Measurements from ENCODE around the gene PRR16.
"Not testable (repeated sequence)": the region's sequence is repeated elsewhere in the genome, so short reads cannot be mapped to it uniquely, and the experiment has no call there.

PRR16 gene

GRCh38 chr5:120463991-120464626, at the start of gene PRR16:
Gene PRR16, plus strand, starts transcription at chr5:120464300.
- TF ChIP-seq CTCF (IDR thresholded peaks at IDR 0.05; ENCODE audit: borderline replicate concordance, insufficient read depth, low read depth, low read length): peak; percentile 29; the same call in 1 of the 2 replicates
- peak within 1 kb of the TSS; percentile 31 for H3K4me3 ChIP-seq (ENCODE audit: low read depth, low read length)

GRCh38 chr5:120415985-120416384, 48.1 kb upstream of the PRR16 start:
- H3K4me3 ChIP-seq (ENCODE audit: low read depth, low read length): no peak overlapping the region
- TF ChIP-seq CTCF (IDR thresholded peaks at IDR 0.05; ENCODE audit: borderline replicate concordance, insufficient read depth, low read depth, low read length): no peak

- TF ChIP-seq CTCF (IDR thresholded peaks at IDR 0.05; ENCODE audit: borderline replicate concordance, insufficient read depth, low read depth, low read length): no peak
- no peak overlapping the region for H3K4me3 ChIP-seq (ENCODE audit: low read depth, low read length)
Observed at GRCh38 chr5:120419127-120419526, 45.0 kb upstream of the PRR16 start.

GRCh38 chr5:120426633-120427275, 37.3 kb upstream of the PRR16 start:
- not testable (repeated sequence) for H3K4me3 ChIP-seq (ENCODE audit: low read depth, low read length)

- no peak overlapping the region for H3K4me3 ChIP-seq (ENCODE audit: low read depth, low read length)
- TF ChIP-seq CTCF (IDR thresholded peaks at IDR 0.05; ENCODE audit: borderline replicate concordance, insufficient read depth, low read depth, low read length): no peak
Observed at GRCh38 chr5:120430572-120430971, 33.5 kb upstream of the PRR16 start.

GRCh38 chr5:120432861-120433260, 31.2 kb upstream of the PRR16 start:
- TF ChIP-seq CTCF (IDR thresholded peaks at IDR 0.05; ENCODE audit: borderline replicate concordance, insufficient read depth, low read depth, low read length): no peak
- no peak overlapping the region for H3K4me3 ChIP-seq (ENCODE audit: low read depth, low read length)

- H3K4me3 ChIP-seq (ENCODE audit: low read depth, low read length): no peak overlapping the region
- no peak for TF ChIP-seq CTCF (IDR thresholded peaks at IDR 0.05; ENCODE audit: borderline replicate concordance, insufficient read depth, low read depth, low read length)
Observed at GRCh38 chr5:120435129-120435528, 29.0 kb upstream of the PRR16 start.
